Neuron (in vitro differentiated cells): ENCODE measurements around the gene TMEM132E.

Experiments used
- H2AFZ ChIP-seq: one replicate; pipeline ENCODE4 v1.6.1; 2013; ENCODE audit warnings: low read depth, mild to moderate bottlenecking, inconsistent platforms, low read length, moderate library complexity
- H3K27me3 ChIP-seq: one replicate; pipeline ENCODE4 v1.6.1; 2013; ENCODE audit warnings: low read length; ENCODE audit not compliant: insufficient read depth
- H3K36me3 ChIP-seq: one replicate; pipeline ENCODE4 v1.6.1; 2013; ENCODE audit warnings: low read length; ENCODE audit not compliant: insufficient read depth
- H3K4me1 ChIP-seq: one replicate; pipeline ENCODE4 v1.6.1; 2013; ENCODE audit warnings: low read length; ENCODE audit not compliant: insufficient read depth
- H3K4me3 ChIP-seq: 2 replicates; pipeline ENCODE4 v1.5.1; 2013; ENCODE audit warnings: mild to moderate bottlenecking, low read length, moderate library complexity
- H3K9me3 ChIP-seq: one replicate; pipeline ENCODE4 v1.6.1; 2013; ENCODE audit warnings: low read length

Gene TMEM132E

DNA sequence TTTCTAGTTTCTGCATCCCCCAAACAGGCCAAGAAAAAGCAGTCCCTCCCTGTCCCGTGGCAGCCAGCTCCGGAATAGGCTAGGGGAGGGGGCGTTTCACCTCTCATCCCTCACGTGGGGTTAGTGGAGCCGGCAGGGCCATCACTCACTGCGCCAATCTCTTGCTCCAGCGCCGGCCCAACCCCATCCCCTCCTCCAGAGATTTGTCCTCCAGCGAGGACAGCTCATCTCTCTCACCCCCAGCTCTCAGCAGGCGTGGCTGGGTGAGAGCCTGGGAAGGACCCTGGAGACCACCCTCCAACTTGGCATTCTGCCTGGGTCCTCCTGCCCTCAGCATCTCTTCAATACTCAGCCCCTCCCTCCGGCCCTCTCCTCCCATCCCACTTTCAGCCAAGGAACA is 74.1 kb downstream of the TMEM132E start:
- H3K4me3 ChIP-seq: no peak overlapping the region
- no peaks in the 10 kb centered on the region for H3K4me1 ChIP-seq
- H2AFZ ChIP-seq: no peak overlapping the region
- peaks cover 6% of the 10 kb centered on the region for H3K27me3 ChIP-seq
- H3K36me3 ChIP-seq: no peaks in the 10 kb centered on the region
- H3K9me3 ChIP-seq: peaks cover under 1% of the 10 kb centered on the region

DNA sequence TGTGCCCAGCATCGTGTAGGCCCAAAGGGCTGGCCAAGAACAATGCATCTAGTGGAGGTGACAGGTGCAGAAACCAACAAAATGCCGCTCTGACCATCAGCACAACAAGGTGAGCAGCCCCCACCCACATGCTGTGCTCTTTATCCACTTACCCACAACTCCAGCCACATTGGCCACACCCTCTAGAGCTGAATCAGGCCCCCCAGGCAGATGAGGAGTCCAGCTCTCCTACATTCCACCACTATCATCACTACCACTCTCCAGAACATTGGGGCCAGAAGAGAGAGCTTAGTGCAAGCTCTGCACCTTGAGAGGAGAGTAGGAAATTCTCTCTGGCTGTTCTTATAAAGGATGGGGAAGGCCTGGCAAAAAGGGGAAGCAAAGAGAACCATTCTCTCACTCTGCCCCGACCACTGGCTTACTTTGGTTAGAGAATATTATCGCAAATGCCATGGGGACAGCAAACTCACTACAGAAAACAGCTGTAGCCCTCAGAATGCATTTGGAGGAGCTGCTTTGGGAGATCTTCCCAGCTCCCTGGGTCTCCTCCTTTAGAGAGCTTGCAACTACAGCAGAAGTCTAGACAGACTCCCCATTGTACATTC is 75.0 kb downstream of the TMEM132E start:
- Histone ChIP-seq H3K4me3 (no peak overlapping the region), H3K4me1 (no peaks in the 10 kb centered on the region), H3K36me3 (no peaks in the 10 kb centered on the region), H3K27me3 (peaks cover 6% of the 10 kb centered on the region), H2AFZ (no peak overlapping the region), H3K9me3 (no peaks in the 10 kb centered on the region)

DNA sequence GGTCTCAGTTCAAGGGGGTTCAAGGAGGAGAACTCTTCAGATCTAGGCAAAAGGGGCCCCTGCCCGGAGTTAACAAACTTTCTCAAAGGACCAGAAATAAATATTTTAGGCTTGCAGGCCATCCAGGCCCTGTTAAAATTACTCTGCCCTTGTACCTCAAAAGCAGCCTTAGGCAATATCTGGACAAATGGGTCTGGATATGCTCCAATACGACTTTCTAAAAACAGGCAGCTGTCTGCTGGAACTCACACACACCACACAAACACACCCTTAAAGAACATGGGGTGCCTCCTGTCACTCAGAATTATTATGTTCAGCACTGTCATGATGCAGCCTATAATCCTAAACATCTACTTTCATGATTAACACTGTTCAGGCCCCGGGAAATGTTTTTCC is 75.5 kb downstream of the TMEM132E start:
- Histone ChIP-seq H2AFZ (no peak overlapping the region), H3K9me3 (no peaks in the 10 kb centered on the region), H3K4me3 (no peak overlapping the region), H3K27me3 (peaks cover 3% of the 10 kb centered on the region), H3K36me3 (no peaks in the 10 kb centered on the region), H3K4me1 (no peaks in the 10 kb centered on the region)

GRCh38 chr17:34656801-34657200 is 77.4 kb downstream of the TMEM132E start:
- no peak overlapping the region for H2AFZ ChIP-seq
- H3K27me3 ChIP-seq: peaks cover 3% of the 10 kb centered on the region
- no peaks in the 10 kb centered on the region for H3K4me1 ChIP-seq
- H3K36me3 ChIP-seq: no peaks in the 10 kb centered on the region
- H3K9me3 ChIP-seq: no peaks in the 10 kb centered on the region
- no peak overlapping the region for H3K4me3 ChIP-seq

DNA sequence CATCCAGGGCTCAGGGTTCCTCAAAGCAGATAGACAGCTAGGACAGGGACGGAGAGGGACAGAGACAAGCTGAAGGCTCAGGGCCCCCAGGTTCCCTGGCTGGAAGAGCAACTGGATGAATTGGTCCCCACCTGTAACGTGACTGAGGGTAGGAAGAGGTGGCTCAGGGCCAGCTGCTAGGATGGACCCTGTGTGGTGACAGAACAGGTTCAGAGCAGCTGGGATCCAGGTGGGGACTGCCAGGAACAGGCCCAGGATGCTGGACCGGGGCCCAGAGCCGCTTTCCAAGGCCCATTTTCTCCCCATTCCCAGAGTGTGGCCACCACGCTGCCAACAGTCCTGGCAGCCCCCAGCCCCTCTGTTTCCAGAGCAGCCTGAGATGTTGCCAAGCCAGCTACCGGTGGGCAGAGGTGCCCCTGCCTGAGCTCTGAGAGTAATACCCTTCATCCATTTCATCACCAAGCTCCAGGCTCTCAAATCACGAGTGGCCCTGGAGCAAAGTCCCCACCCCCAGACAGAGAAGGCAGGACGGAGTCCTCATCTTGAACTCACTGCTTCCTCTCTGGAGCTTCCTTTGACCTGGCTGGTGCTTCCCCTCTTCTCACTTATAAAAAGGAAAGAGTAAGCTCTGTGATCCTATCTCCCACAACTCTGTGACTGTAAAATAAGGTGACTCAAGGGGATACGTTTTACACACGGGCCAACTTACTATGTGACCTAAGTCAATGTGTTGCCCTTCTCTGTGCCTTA is 79.6 kb downstream of the TMEM132E start:
- Histone ChIP-seq H2AFZ (no peak overlapping the region), H3K36me3 (no peaks in the 10 kb centered on the region), H3K9me3 (no peaks in the 10 kb centered on the region), H3K4me3 (no peak overlapping the region), H3K27me3 (peaks cover 5% of the 10 kb centered on the region), H3K4me1 (no peaks in the 10 kb centered on the region)

DNA sequence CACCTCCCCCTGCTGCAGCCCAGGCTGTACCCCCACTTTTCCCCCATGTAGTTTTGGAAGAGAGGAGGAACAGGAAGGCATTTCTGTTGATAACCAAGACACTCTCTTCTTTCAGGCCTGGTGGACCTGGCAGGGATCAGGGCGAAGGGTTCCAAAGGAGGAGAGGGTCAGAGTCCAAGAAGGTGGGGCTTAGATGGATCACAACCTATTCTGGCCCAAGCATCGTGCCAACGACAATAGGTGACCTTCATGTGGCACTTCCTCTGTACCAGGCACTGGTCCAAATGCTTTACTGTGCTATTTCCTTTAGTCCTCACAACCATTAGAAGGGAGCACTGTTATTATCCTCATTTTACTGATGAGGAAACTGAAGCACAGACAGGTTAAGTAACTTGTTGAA is 84.3 kb downstream of the TMEM132E start:
- Histone ChIP-seq H3K4me1 (no peaks in the 10 kb centered on the region), H3K9me3 (no peaks in the 10 kb centered on the region)

DNA sequence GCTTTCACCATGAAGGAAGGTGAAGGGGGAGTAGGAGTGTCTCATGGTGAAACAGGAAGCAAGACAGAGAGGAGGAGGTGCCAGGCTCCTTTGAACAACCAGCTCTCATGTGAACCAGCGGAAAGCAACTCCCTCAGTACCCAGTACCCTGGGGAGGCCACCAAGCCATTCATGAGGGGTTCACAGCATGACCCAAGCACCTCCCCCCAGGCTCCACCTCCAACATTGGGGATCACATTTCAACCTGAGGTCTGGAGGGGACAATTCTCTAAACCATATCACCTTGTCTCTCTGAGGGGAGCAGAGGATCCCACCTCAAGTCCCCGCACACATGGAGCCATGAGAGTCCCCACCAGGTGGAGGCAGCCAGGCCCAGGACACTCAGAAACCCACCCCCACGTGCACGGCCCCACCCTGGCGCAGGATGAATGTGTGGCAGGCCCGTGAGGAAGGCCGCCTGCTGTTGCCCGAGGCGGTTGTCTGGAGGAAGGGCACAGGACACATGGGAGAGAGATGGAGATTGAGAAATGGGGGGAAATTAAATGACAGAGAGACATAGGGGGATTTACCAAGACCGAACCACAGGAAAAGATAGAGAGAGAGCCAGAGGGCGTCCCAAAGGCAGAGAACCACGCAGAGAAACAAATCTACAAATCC is 85.9 kb downstream of the TMEM132E start:
- Histone ChIP-seq H3K4me3 (no peak overlapping the region), H3K27me3 (peaks cover 29% of the 10 kb centered on the region), H3K36me3 (no peaks in the 10 kb centered on the region), H3K4me1 (no peaks in the 10 kb centered on the region), H3K9me3 (no peaks in the 10 kb centered on the region), H2AFZ (no peak overlapping the region)

More for the DNA sequence above, 84.3 kb downstream of the TMEM132E start:
- Histone ChIP-seq H3K27me3 (peaks cover 19% of the 10 kb centered on the region), H2AFZ (no peak overlapping the region), H3K36me3 (no peaks in the 10 kb centered on the region), H3K4me3 (no peak overlapping the region)

- peaks cover 28% of the 10 kb centered on the region for H3K27me3 ChIP-seq
- no peaks in the 10 kb centered on the region for H3K9me3 ChIP-seq
- no peak overlapping the region for H2AFZ ChIP-seq
These were observed 86.7 kb downstream of the TMEM132E start for GRCh38 chr17:34665819-34666763.

GRCh38 chr17:34667656-34668055 is 88.3 kb downstream of the TMEM132E start:
- Histone ChIP-seq H3K4me1 (no peaks in the 10 kb centered on the region), H3K36me3 (no peaks in the 10 kb centered on the region), H3K27me3 (peaks cover 28% of the 10 kb centered on the region), H2AFZ (no peak overlapping the region), H3K9me3 (no peaks in the 10 kb centered on the region), H3K4me3 (no peak overlapping the region)

More at GRCh38 chr17:34665819-34666763, 86.7 kb downstream of the TMEM132E start:
- Histone ChIP-seq H3K36me3 (no peaks in the 10 kb centered on the region), H3K4me1 (no peaks in the 10 kb centered on the region), H3K4me3 (no peak overlapping the region)

DNA sequence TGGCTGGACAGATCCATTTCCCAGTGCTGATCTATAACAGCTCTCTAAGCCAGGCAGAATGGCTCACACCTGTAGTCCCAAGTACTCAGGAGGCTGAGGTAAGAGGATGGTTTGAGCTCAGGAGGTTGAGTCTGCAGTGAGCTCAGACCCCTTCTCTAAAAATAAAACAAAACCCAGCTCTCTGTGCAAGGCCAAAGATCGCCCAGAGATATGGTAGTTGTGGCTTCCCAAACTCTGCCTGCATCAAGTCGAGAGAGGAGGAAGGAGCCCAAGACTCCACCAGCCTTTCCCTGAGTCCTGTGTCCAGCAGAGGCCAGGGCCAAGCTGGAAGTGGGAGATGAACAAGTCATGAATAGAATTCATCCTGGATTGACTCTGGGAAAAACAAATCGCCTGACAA is 88.8 kb downstream of the TMEM132E start:
- Histone ChIP-seq H3K4me1 (no peaks in the 10 kb centered on the region), H2AFZ (no peak overlapping the region), H3K36me3 (no peaks in the 10 kb centered on the region), H3K9me3 (no peaks in the 10 kb centered on the region), H3K27me3 (peaks cover 28% of the 10 kb centered on the region), H3K4me3 (no peak overlapping the region)

- H2AFZ ChIP-seq: no peak overlapping the region
- H3K4me1 ChIP-seq: no peaks in the 10 kb centered on the region
- H3K27me3 ChIP-seq: peaks cover 21% of the 10 kb centered on the region
- no peaks in the 10 kb centered on the region for H3K36me3 ChIP-seq
- no peaks in the 10 kb centered on the region for H3K9me3 ChIP-seq
- no peak overlapping the region for H3K4me3 ChIP-seq
These were observed 90.1 kb downstream of the TMEM132E start for GRCh38 chr17:34669511-34669910.

GRCh38 chr17:34670618-34671017 is 91.2 kb downstream of the TMEM132E start:
- no peaks in the 10 kb centered on the region for H3K36me3 ChIP-seq
- H3K4me3 ChIP-seq: no peak overlapping the region
- H3K9me3 ChIP-seq: no peaks in the 10 kb centered on the region
- no peaks in the 10 kb centered on the region for H3K4me1 ChIP-seq
- no peak overlapping the region for H2AFZ ChIP-seq
- peaks cover 15% of the 10 kb centered on the region for H3K27me3 ChIP-seq
